Stimulated activated CD4-positive, alpha-beta T cell treated with anti-CD3 and anti-CD28 coated beads, TNF-alpha, amount 100 ng/mL, for 24 hours (primary cell): ENCODE data around the gene KCTD17.
A peak's percentile ranks its signal among the peaks of the same experiment; 100 is the strongest.

ENCODE experiments used
- DNase-seq, 3 experiments: peaks; one replicate each; pipeline ENCODE4 v3.0.0-alpha.2; 2020; ENCODE audit warnings: low read depth in 3 of 3

KCTD17 gene

DNA sequence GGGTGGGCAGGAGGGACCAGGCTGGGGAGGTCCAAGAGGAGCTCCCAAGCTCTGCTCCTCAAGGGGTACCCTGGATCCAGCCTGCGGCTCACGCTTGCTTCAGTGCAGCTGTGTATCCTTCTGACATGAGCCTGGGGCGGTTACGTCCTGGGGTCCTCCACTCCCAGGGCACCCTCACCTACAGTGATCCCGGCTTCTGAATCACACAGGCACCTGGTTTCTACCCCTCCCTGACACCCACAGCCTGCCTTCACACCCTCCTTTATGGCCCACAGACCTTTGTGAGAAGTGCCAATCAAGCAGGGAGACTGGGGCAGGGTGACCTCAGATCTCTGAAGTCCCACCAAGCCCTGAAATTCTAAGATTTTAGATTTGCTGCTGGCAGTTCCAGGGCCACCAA lies 30.5 kb upstream of the KCTD17 start:
- DNase-seq = no peak

DNA sequence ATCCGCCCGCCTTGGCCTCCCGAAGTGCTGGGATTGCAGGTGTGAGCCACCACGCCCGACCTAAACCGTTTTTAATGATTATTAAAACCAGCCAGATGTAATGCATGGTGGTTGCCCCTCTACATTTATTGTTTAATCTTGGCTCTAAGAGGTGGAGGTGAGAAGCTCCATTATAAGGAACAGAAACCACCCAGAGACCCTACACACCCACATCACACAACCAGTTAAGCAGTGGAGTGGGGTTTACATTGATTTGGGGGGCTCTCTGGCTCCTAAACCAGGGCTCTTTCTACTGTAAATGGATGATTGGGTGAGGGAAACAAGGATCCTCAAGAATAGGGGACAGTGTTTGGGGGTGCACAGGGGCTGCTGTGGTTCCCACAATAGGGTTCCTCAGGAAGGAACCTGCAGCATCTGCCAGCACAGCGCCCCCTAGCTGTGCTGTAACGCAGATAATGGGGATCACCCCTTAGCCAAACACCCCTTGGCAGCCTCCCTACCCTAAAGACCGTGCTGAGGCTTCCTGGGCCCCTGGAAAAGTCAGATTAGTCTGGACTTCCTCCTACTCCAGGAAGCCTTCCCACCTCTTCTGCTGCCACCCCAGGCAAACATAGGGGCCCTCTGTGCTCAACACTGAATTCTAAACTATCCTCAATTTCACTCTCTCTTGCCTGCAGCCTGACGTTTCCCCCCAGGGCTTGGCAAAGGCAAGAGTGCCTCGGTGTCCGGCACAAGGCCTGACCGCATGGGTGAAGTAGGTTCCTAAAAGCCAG lies 29.6 kb upstream of the KCTD17 start:
- DNase-seq = peak in 2 of 3 experiments; percentile 22 to 53

DNA sequence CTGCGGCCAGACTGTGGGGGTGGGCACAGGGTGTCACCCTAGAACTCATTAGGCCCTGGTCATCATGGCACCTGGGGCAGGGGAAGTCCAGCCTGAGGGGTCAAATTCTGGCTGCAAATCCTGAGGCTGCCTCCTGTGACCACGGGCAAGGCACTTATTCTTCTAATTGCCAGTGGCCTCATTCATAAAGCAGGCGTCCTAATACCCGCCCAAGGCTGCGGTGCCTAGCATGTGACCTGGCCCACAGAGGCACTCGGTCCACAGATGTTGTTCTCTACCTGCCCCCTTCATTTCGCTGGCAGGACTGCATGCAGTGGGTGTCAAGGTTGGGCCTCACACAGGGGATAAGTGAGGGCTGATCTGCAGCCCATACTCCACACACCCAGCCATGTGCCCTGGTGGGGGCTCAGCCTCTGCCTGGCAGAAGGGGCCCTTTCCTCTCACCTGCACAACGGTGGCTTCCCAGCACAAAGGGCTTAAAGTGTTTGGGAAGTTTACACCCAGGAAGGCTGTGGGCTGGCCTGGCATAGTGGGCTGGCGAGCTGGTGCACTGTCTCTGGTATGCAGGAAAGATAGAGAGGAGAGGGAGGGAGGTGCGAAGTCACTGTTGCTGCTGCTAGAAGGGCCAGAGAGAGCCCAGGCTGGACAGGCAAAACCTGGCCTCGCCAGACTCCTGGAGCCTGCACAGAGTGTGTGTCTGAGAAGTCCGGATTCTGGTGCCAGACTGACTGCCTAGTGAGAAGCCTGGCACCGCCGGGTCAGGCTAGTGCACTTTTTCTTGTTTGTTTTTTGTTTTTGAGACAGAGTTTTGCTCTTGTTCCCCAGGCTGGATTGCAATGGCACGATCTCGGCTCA lies 28.8 kb upstream of the KCTD17 start:
- DNase-seq = no peak

DNA sequence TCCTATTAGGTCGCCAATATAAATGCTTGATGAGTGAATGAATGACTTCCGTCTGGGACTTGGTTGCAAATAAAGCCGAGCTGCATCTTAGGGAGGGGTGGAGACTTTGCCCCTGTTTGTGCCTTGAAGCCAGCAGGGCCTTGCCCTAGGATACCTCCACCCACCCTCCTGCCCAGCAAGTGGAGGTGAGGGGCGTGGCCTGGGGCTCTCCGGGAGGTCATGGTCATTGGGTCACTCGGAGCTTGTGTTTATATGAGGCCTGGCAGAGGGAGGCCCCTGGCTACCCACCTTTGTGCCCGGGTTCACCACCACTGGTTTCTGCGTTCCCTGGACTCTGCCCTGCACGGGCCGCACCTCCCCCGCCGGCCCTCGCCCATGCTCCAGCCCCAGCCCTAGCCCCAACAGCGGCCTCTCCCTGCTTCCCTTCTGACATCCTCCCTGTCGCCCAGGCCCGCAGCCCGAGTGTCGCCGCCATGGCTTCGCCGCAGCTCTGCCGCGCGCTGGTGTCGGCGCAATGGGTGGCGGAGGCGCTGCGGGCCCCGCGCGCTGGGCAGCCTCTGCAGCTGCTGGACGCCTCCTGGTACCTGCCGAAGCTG lies 27.7 kb upstream of the KCTD17 start:
- DNase-seq = no peak

DNA sequence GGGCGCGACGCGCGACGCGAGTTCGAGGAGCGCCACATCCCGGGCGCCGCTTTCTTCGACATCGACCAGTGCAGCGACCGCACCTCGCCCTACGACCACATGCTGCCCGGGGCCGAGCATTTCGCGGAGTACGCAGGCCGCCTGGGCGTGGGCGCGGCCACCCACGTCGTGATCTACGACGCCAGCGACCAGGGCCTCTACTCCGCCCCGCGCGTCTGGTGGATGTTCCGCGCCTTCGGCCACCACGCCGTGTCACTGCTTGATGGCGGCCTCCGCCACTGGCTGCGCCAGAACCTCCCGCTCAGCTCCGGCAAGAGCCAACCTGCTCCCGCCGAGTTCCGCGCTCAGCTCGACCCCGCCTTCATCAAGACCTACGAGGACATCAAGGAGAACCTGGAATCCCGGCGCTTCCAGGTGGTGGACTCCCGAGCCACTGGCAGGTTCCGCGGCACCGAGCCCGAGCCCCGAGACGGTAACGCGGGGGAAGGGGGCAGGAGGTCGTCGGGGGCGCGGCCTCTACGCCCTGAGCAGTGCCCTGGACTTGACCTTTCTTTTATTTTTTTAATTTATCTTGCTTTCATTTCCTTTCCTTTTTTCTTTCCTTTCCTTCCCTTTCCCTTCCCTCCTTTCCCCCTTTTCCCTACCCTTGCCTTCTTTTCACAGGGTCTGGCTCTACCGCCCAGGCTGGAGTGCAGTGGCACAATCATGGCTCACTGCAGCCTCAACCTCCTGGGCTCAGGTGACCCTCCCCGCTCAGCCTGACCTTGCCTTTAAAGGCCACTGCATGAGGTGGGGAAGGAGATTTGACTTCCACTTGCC lies 27.0 kb upstream of the KCTD17 start:
- no peak for DNase-seq

DNA sequence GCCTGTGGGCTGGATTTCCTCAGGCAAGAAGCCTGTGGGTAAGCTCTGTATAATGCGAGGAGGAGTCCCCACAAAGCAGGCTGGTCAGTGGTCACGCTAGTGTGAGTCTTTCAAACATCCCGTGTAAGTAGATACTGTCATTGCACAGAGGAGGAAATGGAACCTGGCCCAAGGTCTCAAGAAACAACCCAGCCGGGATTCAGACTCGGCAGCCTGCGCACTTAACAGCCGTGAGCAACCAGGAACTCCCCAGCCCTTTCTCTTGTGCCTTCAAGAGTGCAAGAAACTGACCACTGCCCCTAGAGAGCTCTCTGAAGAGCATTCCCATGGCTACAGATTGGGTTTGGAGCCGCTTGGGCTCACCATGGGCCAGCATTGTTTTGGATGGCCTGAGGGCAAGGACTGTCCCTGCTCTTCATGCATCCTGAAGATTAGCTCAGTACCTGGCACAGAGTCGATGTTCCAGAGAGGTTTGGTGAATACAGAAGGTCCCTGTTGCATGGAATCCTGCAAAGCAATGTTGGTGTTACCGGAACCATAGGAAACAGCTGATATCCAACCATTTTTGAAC lies 26.0 kb upstream of the KCTD17 start:
- no peak for DNase-seq

DNA sequence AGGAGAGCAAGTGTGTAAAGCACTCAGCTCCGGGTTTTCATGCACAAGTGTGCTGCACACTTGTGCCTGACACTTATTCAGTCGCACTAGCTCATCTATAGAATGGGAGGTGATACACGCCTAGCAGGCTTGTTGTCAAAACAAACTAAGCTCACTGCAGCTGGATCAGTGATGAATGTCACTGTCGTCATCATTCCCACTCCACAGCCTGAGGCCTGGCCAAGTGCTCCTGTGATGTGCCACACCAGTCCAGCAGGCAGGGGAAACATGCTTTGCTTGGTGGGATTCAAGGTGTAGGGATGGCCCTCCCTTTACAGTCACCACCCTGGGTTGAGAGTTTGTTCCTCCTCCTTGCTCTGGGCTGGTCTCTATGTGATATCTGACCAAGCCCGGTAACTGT lies 25.2 kb upstream of the KCTD17 start:
- DNase-seq = no peak

DNA sequence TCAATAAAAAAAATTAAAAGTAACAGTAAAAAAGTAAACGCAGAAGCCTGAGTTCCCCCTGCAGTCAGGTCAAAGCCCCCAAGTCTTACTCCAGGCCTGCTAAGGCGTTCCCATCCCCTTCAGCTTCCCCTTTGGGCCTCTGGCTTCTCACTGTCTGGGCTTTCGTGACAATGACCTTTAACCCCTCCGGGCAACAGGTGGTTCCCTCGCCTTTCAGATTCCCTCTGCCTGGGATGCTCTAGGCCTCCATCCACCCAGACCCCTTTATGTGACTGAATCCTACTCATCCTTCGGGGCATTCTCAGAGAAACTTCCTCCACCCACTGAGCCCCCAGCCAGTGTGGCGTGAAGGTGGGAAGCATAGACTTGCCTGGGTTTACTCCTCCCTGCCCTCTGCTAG lies 24.0 kb upstream of the KCTD17 start:
- DNase-seq = no peak

DNA sequence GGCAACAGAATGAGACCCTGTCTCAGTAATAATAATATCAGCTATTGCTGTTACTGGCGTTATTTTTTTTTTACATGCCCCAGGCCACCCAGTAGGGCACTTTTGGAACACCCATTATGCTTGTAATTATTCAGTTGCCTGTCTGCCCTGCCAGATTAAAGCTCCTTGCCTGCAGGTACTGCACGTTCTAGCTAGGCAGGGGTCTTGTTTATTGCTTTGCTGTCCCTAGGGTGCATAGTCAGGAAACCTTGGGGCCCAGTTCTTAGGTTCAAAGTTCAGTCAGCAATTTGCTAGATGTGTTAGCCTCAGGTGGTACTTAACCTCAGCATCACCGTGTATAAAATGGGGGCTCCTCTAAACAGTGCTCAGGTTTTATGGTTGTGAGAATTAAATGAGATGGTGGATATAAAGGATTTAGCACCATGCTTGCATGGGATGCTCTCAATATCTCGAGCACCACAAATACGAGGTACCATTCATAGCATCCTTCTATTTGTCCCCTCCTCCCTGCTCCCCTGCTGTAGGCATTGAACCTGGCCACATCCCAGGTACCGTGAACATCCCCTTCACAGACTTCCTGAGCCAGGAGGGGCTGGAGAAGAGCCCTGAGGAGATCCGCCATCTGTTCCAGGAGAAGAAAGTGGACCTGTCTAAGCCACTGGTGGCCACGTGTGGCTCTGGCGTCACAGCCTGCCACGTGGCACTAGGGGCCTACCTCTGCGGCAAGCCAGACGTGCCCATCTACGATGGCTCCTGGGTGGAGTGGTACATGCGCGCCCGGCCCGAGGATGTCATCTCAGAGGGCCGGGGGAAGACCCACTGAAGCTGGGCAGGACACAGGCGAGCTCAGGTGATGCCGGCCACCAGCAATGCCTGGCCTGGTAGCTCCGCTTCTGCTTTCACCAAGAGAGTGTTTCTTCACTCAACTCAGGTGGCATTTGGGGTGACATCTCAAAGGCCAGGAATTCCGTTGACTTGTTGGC lies 22.6 kb upstream of the KCTD17 start:
- DNase-seq = no peak

DNA sequence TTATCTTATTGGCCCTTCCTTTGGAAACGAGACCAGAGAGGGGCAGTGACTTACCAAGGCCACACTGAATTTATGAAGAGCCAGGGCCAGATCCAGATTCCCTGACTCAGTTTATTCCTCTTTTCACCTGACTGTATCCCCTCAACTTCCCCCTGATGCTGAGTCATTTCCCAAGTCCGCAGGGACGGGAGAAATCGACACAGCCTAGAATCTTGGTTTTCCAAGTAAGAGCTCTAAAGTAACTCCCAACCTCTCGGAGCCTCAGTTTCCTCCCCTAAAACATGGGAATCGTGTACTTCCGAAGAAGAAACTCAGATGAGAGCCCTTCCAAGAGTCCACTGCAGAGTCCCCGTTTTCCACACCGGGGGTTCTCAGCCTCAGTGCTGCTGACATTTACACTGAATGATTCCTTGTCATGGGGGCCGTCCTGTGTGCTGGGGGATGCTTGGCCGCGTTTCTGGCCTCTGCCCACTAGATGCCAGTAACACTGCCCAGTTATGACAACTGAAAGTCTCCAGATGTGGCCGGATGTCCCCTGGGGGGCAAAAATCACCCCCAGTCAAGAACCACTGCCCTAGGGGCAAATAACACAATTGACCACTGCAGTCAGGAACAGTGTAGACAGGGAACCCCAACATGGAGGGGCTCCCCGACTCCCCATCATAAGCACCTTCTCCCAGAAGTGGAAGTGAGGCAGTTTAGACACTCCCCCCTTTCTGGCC lies 20.8 kb upstream of the KCTD17 start:
- no peak for DNase-seq

DNA sequence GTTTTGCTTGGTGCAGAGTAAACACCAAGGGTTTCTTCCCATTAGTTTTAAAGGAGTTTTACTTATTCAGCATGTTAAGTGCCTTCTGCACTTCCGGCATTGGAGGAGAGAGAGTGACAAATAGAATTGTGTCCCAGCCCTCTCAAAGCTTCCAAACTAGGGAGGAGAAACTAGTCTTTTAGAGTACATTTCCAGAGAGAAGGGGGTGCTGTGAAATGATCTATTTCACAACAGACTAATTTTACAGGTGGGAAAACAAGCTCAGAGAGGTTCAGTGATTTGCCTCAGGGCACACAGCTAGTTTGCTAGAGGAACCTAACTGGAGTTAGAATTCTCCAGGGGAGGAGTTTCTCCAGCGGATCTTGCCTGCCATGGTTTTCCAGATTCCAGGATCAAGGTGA lies 19.4 kb upstream of the KCTD17 start:
- no peak for DNase-seq

DNA sequence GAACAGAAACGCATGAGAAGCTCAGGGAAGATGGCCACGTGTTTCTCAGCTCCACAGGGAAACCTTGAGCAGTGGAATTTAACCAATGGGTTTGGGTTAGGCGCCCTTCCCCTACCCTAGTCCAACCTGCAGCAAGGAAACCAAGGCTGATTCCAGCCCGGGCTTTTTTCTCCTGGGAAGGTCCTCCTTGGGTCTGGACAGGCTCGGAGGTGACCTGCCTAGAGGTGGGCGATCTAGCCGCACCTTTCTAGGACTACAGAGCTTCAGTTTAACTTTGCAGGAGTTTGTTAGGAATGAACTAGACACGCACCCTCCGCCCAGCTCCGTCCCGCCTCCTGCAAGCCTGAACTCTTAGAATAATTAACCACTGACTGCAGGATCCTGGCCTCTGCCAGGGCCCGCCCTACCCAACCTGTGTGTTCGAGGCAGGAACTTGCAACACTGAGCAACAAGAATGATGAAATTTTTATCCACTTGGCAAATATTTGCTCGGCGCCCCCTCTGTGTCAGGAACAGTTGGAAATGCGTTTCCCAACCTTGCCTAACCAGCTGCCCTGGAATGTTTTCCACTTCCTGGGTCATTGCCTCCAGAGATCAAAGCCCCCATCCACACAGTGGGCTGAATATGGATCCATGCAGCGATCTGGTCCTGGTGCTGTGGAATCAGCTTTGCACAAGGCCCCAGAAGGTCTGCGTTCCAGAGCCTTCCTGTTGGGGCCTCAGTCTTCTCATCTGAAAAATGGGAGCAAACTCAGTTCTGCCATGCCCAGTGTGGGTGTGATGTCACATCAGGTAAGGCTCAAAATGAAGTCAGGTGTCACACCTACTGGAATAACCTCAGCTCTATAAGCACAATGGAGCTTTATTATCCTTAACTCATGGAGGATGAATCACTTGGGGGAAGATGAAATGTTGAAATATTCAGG lies 18.7 kb upstream of the KCTD17 start:
- DNase-seq = no peak

DNA sequence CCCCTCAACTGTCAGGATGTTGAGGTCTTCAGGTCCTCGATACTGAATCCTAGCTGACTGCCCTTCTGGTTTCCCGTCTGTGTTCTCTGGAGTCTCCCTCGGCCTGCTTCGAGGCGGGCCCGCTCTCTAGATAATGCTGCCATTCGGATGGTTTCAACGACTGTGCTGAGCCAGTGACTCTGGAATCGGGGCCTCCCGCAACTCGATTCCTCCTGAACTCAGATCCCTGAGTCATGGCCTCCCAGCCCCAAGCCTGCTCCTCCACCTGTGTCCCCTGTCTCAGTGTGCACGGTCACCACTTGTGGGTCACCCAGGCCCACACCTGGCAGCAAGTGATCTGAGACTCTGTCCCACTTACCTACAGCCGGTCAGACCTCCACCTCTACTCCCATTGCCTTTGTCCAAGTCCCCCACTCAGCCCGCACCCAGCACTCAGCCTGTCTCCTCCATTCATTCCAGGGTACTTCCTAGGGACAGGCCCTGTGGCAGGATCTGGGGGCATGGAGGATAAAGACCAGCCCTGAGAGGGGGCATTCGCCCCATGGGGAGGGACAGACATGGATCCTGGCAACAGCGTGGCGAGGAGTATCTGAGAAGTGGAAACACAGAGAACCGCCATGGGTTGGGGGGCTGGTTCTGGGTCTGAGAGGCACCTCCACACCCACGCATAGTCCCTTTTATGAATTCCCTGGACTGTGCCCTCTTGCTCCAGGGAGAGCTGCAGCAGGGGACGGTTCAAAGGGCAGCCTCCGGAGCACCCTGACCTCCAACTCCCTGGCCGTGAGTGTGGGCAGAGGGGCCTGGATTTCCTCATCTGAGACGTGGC lies 17.7 kb upstream of the KCTD17 start:
- no peak for DNase-seq

DNA sequence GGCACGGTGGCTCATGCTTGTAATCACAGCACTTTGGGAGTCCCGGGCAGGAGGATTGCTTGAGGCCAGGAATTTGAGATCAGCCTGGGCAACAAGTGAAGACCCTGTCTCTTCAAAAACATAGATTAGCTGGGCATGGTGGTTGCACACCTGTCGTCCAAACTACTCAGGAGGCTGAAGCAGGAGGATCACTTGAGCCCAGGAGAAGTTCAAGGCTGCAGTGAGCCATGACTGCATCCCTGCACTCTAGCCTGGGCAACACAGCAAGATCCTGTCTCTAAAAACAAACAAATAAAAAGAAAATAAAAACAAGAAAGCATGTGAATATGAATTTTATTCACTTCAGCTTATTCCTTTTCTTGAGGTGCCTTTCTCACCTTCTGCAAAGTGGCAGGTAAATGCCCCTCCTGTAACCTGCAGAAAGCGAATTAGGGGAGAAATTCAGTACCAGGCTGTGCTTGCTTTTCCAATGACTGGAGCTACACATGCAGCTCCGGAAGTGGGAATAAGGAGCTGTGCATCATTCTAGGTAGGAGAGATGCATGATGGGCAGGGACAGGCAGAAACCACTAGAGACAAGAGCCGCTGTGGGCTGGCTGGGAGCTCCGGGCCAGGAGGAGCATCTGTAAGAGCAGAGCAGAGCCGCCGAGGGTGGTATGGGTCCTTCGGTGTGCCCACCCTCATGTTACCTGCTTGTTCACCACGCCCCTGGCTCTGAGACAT lies 14.7 kb upstream of the KCTD17 start:
- DNase-seq = no peak

DNA sequence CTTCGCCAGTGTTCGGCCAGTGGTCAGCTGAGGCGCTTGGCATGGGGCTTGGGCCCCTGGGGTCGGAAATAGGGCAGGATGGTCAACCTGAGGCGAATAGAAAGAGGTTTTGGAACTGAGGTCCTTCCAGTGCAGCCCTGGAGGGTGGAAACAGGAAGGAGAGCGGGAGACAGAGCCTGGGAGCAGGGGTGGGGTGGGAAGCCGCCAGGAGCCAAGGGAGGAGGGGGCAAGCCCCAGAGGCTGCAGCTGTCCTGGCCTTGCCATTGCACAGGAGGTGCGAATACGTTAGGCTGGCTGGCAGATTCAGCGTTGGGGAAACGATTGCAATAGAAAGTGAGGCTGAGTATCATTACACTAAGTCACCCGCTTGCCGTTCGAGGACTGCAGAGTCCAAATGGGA lies 13.9 kb upstream of the KCTD17 start:
- DNase-seq = no peak

DNA sequence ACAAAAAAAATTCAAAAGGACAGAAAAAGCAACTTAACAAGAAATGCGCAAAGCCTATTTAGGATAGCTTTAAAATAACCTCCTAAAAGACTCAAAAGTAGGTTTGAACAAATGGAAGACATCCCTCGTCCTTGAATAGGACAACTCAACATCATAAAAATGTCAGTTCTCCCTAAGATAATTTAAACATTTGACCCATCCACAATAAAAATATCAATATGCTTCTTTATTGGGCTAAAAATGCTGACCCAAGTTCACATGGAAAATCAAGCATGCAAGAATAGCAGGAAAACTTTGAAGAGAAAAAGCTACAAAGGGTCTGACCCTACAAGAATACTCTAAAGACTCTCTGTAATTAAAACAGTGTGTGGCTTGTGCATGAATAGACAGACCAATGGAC lies 12.1 kb upstream of the KCTD17 start:
- DNase-seq = no peak

DNA sequence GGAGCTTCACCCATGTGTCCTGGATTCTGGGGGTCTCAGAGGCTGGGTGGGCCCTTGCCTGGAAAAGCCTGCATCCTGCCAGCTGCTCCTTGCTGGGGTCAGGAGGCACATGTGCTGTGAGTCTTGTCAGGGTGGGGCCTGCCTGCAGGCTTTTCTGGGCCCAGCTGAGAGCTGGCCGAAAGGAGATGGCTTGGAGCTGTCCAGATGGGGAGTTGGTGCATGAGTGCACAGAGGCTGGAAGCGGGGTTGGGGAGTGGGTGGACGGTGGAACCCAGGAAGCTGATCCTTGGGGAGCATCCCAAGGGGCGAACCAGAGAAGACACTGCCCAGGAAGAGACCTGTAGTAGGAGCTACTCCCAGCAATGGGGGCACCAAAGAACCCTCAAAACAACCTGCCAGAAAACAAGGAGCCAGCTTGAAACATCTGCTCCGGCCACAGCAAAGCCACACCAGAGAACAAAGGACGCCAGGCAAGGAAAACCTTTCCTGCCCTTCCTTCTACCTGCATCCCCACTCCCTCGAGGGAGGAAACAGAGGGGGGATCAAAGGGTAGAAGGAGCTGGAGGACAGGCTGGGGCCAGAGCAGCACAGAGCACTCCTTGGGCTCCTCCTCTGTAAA lies 8.2 kb upstream of the KCTD17 start:
- DNase-seq = no peak
